ENCODE measurements around the gene F2. TPM values are rescaled to one million over a fixed set of nuclear protein-coding genes. Genes with fewer than 3 reads are reported as not detected.

F2 gene
- total RNA-seq, 1 donor from 2014 or later = not detected

DNA sequence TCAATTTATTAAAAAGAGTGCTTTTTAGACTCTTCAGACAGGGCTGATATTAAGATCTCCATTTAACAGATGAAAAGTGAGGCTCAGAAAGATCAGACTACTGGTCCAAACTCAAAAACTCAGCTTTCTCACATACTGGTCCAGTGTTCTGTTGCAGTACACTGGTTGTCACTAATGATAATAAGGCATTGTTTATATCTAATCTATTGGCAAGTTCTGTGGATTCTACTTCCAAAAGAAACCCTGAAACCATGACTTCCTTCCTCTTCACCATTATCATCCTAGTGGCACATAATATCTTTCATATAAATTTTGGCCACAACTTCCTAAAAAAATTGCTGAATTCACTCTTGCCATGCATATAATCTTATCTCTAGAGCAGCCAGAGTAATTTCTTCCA is 36.9 kb downstream of the F2 start:
- H3F3A ChIP-seq (ENCODE audit: low read depth) = peaks cover 23% of the 10 kb centered on the region
- H3K79me2 ChIP-seq (ENCODE audit: low read depth) = no peaks in the 10 kb centered on the region
- H3K27me3 ChIP-seq = no peaks in the 10 kb centered on the region
- no peaks in the 10 kb centered on the region for H4K20me1 ChIP-seq (ENCODE audit: low read depth)
- no peaks in the 10 kb centered on the region for H3K9me3 ChIP-seq (ENCODE audit: low read depth)
- no peak for DNase-seq (ENCODE audit: low spot score)
- H3K4me3 ChIP-seq = no peak overlapping the region
- no peak overlapping the region for H3K4me3 Mint-ChIP-seq
- H3K27ac ChIP-seq = no peak overlapping the region
- TF ChIP-seq, protein P1, sequence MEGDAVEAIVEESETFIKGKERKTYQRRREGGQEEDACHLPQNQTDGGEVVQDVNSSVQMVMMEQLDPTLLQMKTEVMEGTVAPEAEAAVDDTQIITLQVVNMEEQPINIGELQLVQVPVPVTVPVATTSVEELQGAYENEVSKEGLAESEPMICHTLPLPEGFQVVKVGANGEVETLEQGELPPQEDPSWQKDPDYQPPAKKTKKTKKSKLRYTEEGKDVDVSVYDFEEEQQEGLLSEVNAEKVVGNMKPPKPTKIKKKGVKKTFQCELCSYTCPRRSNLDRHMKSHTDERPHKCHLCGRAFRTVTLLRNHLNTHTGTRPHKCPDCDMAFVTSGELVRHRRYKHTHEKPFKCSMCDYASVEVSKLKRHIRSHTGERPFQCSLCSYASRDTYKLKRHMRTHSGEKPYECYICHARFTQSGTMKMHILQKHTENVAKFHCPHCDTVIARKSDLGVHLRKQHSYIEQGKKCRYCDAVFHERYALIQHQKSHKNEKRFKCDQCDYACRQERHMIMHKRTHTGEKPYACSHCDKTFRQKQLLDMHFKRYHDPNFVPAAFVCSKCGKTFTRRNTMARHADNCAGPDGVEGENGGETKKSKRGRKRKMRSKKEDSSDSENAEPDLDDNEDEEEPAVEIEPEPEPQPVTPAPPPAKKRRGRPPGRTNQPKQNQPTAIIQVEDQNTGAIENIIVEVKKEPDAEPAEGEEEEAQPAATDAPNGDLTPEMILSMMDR (IDR thresholded peaks at IDR 0.05) = no peak
- TF ChIP-seq EZH2 (IDR thresholded peaks at IDR 0.05) (no peak), EZH2phosphoT487 (IDR thresholded peaks at IDR 0.05) (no peak)
- no peak overlapping the region for H2AFZ ChIP-seq (replicated peaks)
- no peak overlapping the region for H3K4me2 ChIP-seq
- no peaks in the 10 kb centered on the region for H3K4me1 Mint-ChIP-seq
- no peak overlapping the region for H3K9ac ChIP-seq
- peaks cover 47% of the 10 kb centered on the region for H3K36me3 Mint-ChIP-seq
- no peaks in the 10 kb centered on the region for H3K27me3 Mint-ChIP-seq (ENCODE audit: insufficient read depth, low read depth)
- no peaks in the 10 kb centered on the region for H3K9me3 Mint-ChIP-seq
- H3K4me1 ChIP-seq = no peaks in the 10 kb centered on the region
- peaks cover 45% of the 10 kb centered on the region for H3K36me3 ChIP-seq
- H3K27ac Mint-ChIP-seq = no peak overlapping the region

DNA sequence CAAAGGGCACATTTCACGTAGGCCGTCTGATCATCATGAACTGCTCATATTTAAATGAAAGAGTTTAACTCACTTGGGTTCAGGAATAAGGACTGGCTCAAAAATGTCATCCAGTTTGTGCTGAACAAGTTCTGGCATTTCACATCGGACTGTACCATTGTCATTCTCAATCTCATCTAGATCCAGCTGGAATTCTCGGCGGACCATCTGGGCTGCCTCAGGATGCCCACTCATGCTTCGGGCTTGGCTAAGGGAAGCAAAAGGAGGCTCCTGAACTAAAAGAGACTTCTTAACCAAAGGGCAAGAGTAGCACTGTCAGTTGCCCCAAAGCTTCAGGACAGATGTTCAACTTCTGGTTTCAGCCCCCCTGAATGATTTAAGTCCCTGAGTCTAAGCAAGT is 40.2 kb downstream of the F2 start:
- peaks cover 12% of the 10 kb centered on the region for H3F3A ChIP-seq (ENCODE audit: low read depth)
- H3K4me2 ChIP-seq = no peak overlapping the region
- no peaks in the 10 kb centered on the region for H4K20me1 ChIP-seq (ENCODE audit: low read depth)
- no peaks in the 10 kb centered on the region for H3K27me3 Mint-ChIP-seq (ENCODE audit: insufficient read depth, low read depth)
- no peak overlapping the region for H3K4me3 ChIP-seq
- H2AFZ ChIP-seq (replicated peaks) = no peak overlapping the region
- H3K79me2 ChIP-seq (ENCODE audit: low read depth) = no peaks in the 10 kb centered on the region
- no peak for TF ChIP-seq EZH2 (IDR thresholded peaks at IDR 0.05)
- TF ChIP-seq, protein P1 (IDR thresholded peaks at IDR 0.05) = no peak
- no peak for TF ChIP-seq EZH2phosphoT487 (IDR thresholded peaks at IDR 0.05)
- no peak for DNase-seq (ENCODE audit: low spot score)
- peaks cover 41% of the 10 kb centered on the region for H3K36me3 ChIP-seq
- no peaks in the 10 kb centered on the region for H3K9me3 ChIP-seq (ENCODE audit: low read depth)
- H3K9me3 Mint-ChIP-seq = no peaks in the 10 kb centered on the region
- no peaks in the 10 kb centered on the region for H3K4me1 Mint-ChIP-seq
- H3K27ac ChIP-seq = no peak overlapping the region
- no peak overlapping the region for H3K9ac ChIP-seq
- peaks cover 44% of the 10 kb centered on the region for H3K36me3 Mint-ChIP-seq
- no peak overlapping the region for H3K4me3 Mint-ChIP-seq
- no peaks in the 10 kb centered on the region for H3K27me3 ChIP-seq
- H3K27ac Mint-ChIP-seq = no peak overlapping the region
- no peaks in the 10 kb centered on the region for H3K4me1 ChIP-seq

DNA sequence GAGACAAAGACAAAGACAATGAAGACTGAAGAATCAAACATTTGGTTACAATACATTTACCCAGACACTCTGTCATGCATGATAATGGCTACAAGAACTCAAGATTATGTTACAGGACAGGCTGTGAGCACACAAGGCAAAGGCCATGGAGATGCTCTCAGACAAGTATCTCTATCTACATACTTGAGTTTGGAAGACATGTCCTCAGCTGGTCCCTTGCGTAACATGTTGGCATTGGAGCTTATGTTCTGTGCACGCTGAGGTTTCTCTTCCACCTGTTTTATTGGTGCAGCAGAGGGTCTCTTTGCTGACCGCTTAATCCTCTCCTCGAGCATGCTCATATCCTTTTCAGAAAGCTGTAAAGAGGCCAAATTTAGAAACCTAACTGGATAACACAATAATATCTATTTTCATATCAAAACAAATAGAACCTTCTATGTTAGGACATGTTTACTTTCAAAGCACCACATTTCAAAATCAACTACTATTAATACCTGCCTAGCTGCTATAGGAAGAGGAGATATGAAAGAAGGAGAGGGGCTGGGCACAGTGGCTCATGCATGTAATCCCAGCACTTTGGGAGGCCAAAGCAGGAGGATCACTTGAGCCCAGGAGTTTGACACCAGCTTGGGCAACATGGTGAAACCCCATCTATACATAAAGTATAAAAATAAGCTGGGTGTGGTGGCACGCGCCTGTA is 41.6 kb downstream of the F2 start:
- no peaks in the 10 kb centered on the region for H3K27me3 Mint-ChIP-seq (ENCODE audit: insufficient read depth, low read depth)
- H3K36me3 Mint-ChIP-seq = peaks cover 41% of the 10 kb centered on the region
- H3K4me3 Mint-ChIP-seq = no peak overlapping the region
- H2AFZ ChIP-seq (replicated peaks) = no peak overlapping the region
- DNase-seq (ENCODE audit: low spot score) = no peak
- no peaks in the 10 kb centered on the region for H3K4me1 Mint-ChIP-seq
- H3K27me3 ChIP-seq = no peaks in the 10 kb centered on the region
- TF ChIP-seq, protein P1 (IDR thresholded peaks at IDR 0.05) = no peak
- no peak for TF ChIP-seq EZH2 (IDR thresholded peaks at IDR 0.05)
- no peak for TF ChIP-seq EZH2phosphoT487 (IDR thresholded peaks at IDR 0.05)
- peaks cover 44% of the 10 kb centered on the region for H3K36me3 ChIP-seq
- H3K9me3 Mint-ChIP-seq = no peaks in the 10 kb centered on the region
- no peak overlapping the region for H3K4me3 ChIP-seq
- H3F3A ChIP-seq (ENCODE audit: low read depth) = peaks cover 15% of the 10 kb centered on the region
- H3K4me2 ChIP-seq = no peak overlapping the region
- H3K27ac ChIP-seq = no peak overlapping the region
- H3K9me3 ChIP-seq (ENCODE audit: low read depth) = no peaks in the 10 kb centered on the region
- no peak overlapping the region for H3K9ac ChIP-seq
- H3K27ac Mint-ChIP-seq = no peak overlapping the region
- H3K79me2 ChIP-seq (ENCODE audit: low read depth) = no peaks in the 10 kb centered on the region
- no peaks in the 10 kb centered on the region for H4K20me1 ChIP-seq (ENCODE audit: low read depth)
- H3K4me1 ChIP-seq = no peaks in the 10 kb centered on the region

All from neural progenitor cell (in vitro differentiated cells).